Heart left ventricle (tissue), 16 donors: Measurements from ENCODE around the gene FAM227B. TPM values are rescaled to one million over a fixed set of nuclear protein-coding genes. Genes with fewer than 3 reads are reported as not detected.

Experiments
- ATAC-seq, 4 donors: fragments of 200-7000 bp; cut with Tn5 transposase; one replicate each; pipeline ENCODE4 v1.9.1; 2020 to 2022; ENCODE audit warnings: moderate library complexity in 4 of 4, mild to moderate bottlenecking in 3 of 4, moderate number of reproducible peaks in 1 of 4
- DNase-seq, 5 donors: peaks; one replicate each; pipeline ENCODE4 v3.0.0-alpha.2; 2020
- H3K27ac ChIP-seq, 12 donors: fragments of 200-600 bp; sonication (generic) in 4 of 12; one replicate each; pipeline versions ENCODE4 v1.5.0 to v1.8.0; 2016 to 2022; ENCODE audit warnings: mild to moderate bottlenecking in 2 of 12
- H3K27me3 ChIP-seq, 9 donors: fragments of 200-600 bp; sonication (generic) in 2 of 9; one replicate each; pipeline versions ENCODE4 v1.5.1 to v1.8.0; 2016 to 2022; ENCODE audit warnings: mild to moderate bottlenecking in 3 of 9
- H3K36me3 ChIP-seq, 9 donors: fragments of 200-600 bp; sonication (generic) in 2 of 9; one replicate each; pipeline versions ENCODE4 v1.5.0 to v1.8.0; 2018 to 2022; ENCODE audit warnings: mild to moderate bottlenecking in 2 of 9
- H3K4me1 ChIP-seq, 12 donors: fragments of 200-600 bp; sonication (generic) in 4 of 12; one replicate each; pipeline versions ENCODE4 v1.5.0 to v1.8.0; 2016 to 2022; ENCODE audit warnings: mild to moderate bottlenecking in 3 of 12
- H3K4me3 ChIP-seq, 12 donors: fragments of 200-600 bp; sonication (generic) in 4 of 12; one replicate each; pipeline versions ENCODE4 v1.5.0 to v1.8.0; 2017 to 2022; ENCODE audit warnings: mild to moderate bottlenecking in 9 of 12, moderate library complexity in 4 of 12
- H3K9me3 ChIP-seq, 12 donors: fragments of 200-600 bp; sonication (generic) in 4 of 12; one replicate each; pipeline versions ENCODE4 v1.5.0 to v1.8.0; 2016 to 2022; ENCODE audit warnings: mild to moderate bottlenecking in 1 of 12
- POLR2A ChIP-seq, 2 donors: fragments of 450-650 bp; IDR thresholded peaks; one replicate each; pipeline ENCODE4 v1.6.1; 2017; ENCODE audit warnings: antibody characterized with exemption in 2 of 2, mild to moderate bottlenecking in 2 of 2, moderate library complexity in 2 of 2
- WGBS, 4 donors: extraction: QIAGEN DNeasy Blood & Tissue Kit in 2 of 4; methylation state at CpG; one replicate each; pipeline versions ENCODE4 v1.1.5 to v1.1.7; 2013 to 2018; 5-methylcytosine and 5-hydroxymethylcytosine counted together
- intact Hi-C, 10 donors: fragments of 100-400 bp; cut with DNase I; formaldehyde crosslinking; loops; one replicate each; pipeline versions ENCODE4 v1.11.1 to v1.14.2; 2022
- polyA plus RNA-seq, 2 donors: library from polyadenylated mRNA; stranded (reverse); fragments of 200-250 nt; gene quantifications; one replicate each; pipeline ENCODE4 v1.2.3, GENCODE V29; 2013
- total RNA-seq, 9 donors: library from RNA; depleted of rRNA in 2 of 9; stranded (reverse); fragments of >200 nt in 2 of 9; fragmentation: NEBNext Ultra II Directional in 3 of 9; extraction: Animal tissue kit (Norgen Biotek cat#: 25700) in 3 of 9; gene quantifications; one replicate each; pipeline versions ENCODE4 v1.1.0 to v1.2.4, GENCODE V29; 2016 to 2023
- TF ChIP-seq, protein P1 (sequence below), 12 donors: fragments of 200-600 bp; sonication (generic) in 4 of 12; IDR thresholded peaks; one replicate each; pipeline versions ENCODE4 v1.5.0 to v1.8.0; 2018 to 2022; ENCODE audit warnings: antibody characterized with exemption in 12 of 12, mild to moderate bottlenecking in 5 of 12
- donor health status: ischemic (EF 13 %, LVEDD 7.1; RV severe dilation, severe dysfunction).
- donor health status: healthy with polysubstance abuse.
- donor health status: DM: no; HTN: yes; CAD: no.
- donor health status: DM: no; HTN: no; CAD: no.
- donor health status: ischemic (EF 25% LVEDD 6.9; RV normal size, moderate dysfunction).
- donor health status: ischemic (EF 25% LVEDD 5.7; RV mildly dilated, moderate dysfunction).
- donor health status: healthy.
- donor health status: DM: yes; HTN: yes; CAD: no.
- donor health status: ischemic (EF 35%, LVEDD 5.7; RV mildly dilated, moderate dysfunction).
- donor health status: nonischemic (EF 11% LVEDD 7.7; RV severe dilation, severe dysfunction).
- donor health status: DM: yes; HTN: yes; CAD: no.
- donor health status: PGD.
- donor health status: ischemic (EF 29% LVEDD 5.4; RV normal size, mild dysfunction).
- donor health status: nonischemic (EF 23%, LVEDD 6.1; RV moderate dilation, normal function).

FAM227B gene
- total and polyA plus RNA-seq, 11 donors: 5.8 to 18.8 (median 14.3) TPM

DNA sequence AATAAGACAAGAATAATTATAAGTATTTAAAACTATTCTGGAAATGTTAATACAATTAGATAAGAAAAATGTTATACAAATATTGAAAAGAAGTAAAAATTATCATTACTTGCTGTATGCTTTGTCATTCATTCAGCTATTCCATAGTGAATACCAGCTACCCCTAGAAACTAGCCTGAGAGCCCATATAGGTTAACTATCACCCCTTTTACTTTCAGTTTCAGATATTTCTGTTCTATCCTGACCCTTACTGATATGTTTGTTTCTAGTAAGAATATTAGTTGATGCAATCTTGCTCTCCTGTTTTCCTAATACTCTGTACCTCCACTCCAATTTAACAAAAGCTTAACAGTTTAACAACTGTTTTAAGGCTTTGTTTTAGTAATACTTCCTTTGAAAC, 31.6 kb downstream of the FAM227B start:
- intact Hi-C loops: no loop called here
- DNase-seq: no peak
- no peak for ATAC-seq
- Histone ChIP-seq H3K9me3 (peaks cover 0 to 14% (median 0%) of the 10 kb centered on the region in 12 donors), H3K27me3 (no peaks in the 10 kb centered on the region), H3K4me3 (no peak overlapping the region), H3K27ac (no peak overlapping the region), H3K36me3 (no peaks in the 10 kb centered on the region), H3K4me1 (peaks cover 0 to 6% (median 0%) of the 10 kb centered on the region in 12 donors)
- no peak for TF ChIP-seq POLR2A (IDR thresholded peaks at IDR 0.05)
- TF ChIP-seq, protein P1, sequence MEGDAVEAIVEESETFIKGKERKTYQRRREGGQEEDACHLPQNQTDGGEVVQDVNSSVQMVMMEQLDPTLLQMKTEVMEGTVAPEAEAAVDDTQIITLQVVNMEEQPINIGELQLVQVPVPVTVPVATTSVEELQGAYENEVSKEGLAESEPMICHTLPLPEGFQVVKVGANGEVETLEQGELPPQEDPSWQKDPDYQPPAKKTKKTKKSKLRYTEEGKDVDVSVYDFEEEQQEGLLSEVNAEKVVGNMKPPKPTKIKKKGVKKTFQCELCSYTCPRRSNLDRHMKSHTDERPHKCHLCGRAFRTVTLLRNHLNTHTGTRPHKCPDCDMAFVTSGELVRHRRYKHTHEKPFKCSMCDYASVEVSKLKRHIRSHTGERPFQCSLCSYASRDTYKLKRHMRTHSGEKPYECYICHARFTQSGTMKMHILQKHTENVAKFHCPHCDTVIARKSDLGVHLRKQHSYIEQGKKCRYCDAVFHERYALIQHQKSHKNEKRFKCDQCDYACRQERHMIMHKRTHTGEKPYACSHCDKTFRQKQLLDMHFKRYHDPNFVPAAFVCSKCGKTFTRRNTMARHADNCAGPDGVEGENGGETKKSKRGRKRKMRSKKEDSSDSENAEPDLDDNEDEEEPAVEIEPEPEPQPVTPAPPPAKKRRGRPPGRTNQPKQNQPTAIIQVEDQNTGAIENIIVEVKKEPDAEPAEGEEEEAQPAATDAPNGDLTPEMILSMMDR (IDR thresholded peaks at IDR 0.05): no peak

DNA sequence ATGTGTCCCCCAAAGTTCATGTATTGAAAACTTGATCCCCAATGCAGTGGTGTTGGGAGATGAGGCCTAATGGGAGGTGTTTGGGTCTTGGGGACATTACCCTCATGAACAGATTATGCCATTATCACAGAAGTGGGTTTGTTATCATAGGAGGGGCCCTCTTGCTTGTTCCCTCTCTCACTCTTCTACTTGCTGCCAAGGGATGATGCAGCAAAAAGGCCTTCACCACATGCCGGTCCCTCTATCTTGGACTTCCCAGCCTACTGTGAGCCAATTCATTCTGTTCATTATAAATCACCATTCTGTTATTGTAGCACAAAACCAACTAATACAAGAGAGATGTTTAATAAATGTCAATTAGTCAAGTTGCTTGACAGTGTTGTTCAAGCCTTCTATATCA, 47.2 kb downstream of the FAM227B start:
- no peaks in the 10 kb centered on the region for H3K4me1 ChIP-seq
- peaks cover 0 to 22% (median 4%) of the 10 kb centered on the region in 12 donors for H3K9me3 ChIP-seq
- no peak for DNase-seq
- no peaks in the 10 kb centered on the region for H3K27me3 ChIP-seq
- no peak overlapping the region for H3K27ac ChIP-seq
- ATAC-seq: no peak
- intact Hi-C loops: no loop called here
- no peak overlapping the region for H3K4me3 ChIP-seq
- WGBS, 4 donors: 90 to 95% (median 93%) methylated on average over 1 of the region's 1 CpG
- no peak for TF ChIP-seq POLR2A (IDR thresholded peaks at IDR 0.05)
- TF ChIP-seq, protein P1 (IDR thresholded peaks at IDR 0.05): no peak
- H3K36me3 ChIP-seq: peaks cover 0 to 9% (median 0%) of the 10 kb centered on the region in 9 donors

DNA sequence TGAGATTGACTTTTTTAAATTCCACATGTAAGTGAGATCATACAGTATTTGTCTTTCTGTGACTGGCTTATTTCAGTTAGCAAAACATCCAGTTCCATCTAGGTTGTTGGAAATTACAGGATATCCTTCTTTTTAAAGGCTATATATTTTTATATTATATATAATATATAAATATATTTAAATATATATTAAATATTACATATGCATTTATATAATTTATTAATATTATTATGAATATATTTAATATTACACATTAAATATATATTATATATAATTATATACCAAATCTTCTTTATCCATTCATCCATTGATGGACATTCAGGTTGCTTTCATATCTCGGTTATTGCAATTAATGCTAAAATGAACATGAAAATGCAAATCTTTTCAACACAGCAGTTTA, 49.9 kb downstream of the FAM227B start:
- DNase-seq (no peak), ATAC-seq (no peak)
- no peak overlapping the region for H3K4me3 ChIP-seq
- peaks cover 0 to 9% (median 0%) of the 10 kb centered on the region in 9 donors for H3K36me3 ChIP-seq
- no peaks in the 10 kb centered on the region for H3K27me3 ChIP-seq
- 91 to 96% (median 94%) methylated on average over 1 of the region's 1 CpG for WGBS, 4 donors
- no peak overlapping the region for H3K27ac ChIP-seq
- H3K9me3 ChIP-seq: peaks cover 0 to 22% (median 4%) of the 10 kb centered on the region in 12 donors
- intact Hi-C loops: no loop called here
- no peak for TF ChIP-seq POLR2A (IDR thresholded peaks at IDR 0.05)
- TF ChIP-seq, protein P1 (IDR thresholded peaks at IDR 0.05): no peak
- H3K4me1 ChIP-seq: no peaks in the 10 kb centered on the region

DNA sequence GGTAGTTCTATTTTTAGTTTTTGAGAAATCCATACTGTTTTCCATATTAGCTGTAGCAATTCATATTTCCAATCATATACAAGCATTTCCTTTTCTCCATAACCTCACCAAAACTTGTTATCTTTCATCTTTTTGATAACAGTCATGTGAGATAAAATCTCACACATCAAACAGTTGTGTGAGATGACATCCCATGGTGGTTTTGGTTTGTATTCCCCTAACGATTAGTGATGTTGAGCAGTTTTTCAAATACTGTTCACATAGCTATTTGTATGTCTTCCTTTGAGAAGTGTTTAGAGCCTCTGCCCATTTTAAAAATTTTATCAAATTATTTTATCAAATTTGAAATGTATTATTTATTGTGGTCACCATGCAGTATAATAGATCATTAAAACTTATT, 50.4 kb downstream of the FAM227B start:
- Histone ChIP-seq H3K27me3 (no peaks in the 10 kb centered on the region), H3K9me3 (peaks cover 0 to 22% (median 4%) of the 10 kb centered on the region in 12 donors), H3K4me3 (no peak overlapping the region), H3K4me1 (no peaks in the 10 kb centered on the region), H3K36me3 (peaks cover 0 to 9% (median 0%) of the 10 kb centered on the region in 9 donors), H3K27ac (no peak overlapping the region)
- intact Hi-C loops: no loop called here
- TF ChIP-seq, protein P1 (IDR thresholded peaks at IDR 0.05): no peak
- no peak for TF ChIP-seq POLR2A (IDR thresholded peaks at IDR 0.05)
- ATAC-seq (no peak), DNase-seq (no peak)
- 41 to 95% (median 73%) methylated on average over 1 of the region's 1 CpG for WGBS, 4 donors
